H9 (cell line): ENCODE measurements around the gene CD84. TPM values are rescaled to one million over a fixed set of nuclear protein-coding genes. Genes with fewer than 3 reads are reported as not detected.

Source experiments
- DNase-seq: peaks from one replicate; pipeline ENCODE4 v3.0.0-alpha.2; 2017
- H2AFZ ChIP-seq: one replicate; pipeline ENCODE4 v1.6.1; 2013; ENCODE audit warnings: mild to moderate bottlenecking, low read length, control low read depth, moderate library complexity
- H2AK5ac ChIP-seq: 2 replicates; pipeline ENCODE4 v1.6.1; 2013; ENCODE audit warnings: low read length, control low read depth, mixed read lengths; ENCODE audit not compliant: insufficient read length
- H2BK120ac ChIP-seq: one replicate; pipeline ENCODE4 v1.6.1; 2013; ENCODE audit warnings: low read depth, mild to moderate bottlenecking, low read length, control low read depth, inconsistent platforms; ENCODE audit not compliant: poor library complexity, severe bottlenecking
- H2BK12ac ChIP-seq: 2 replicates; pipeline ENCODE4 v1.6.1; 2013; ENCODE audit warnings: low read length, control low read depth, mixed read lengths, low read depth; ENCODE audit not compliant: insufficient read length
- H2BK15ac ChIP-seq: 2 replicates; pipeline ENCODE4 v1.6.1; 2013; ENCODE audit warnings: low read depth, low read length, control low read depth
- H2BK20ac ChIP-seq: one replicate; pipeline ENCODE4 v1.6.1; 2013; ENCODE audit warnings: low read depth, mild to moderate bottlenecking, low read length, control low read depth, inconsistent platforms; ENCODE audit not compliant: poor library complexity, severe bottlenecking
- H2BK5ac ChIP-seq: 2 replicates; pipeline ENCODE4 v1.6.1; 2013; ENCODE audit warnings: low read length, control low read depth, mixed read lengths; ENCODE audit not compliant: insufficient read length
- H3K14ac ChIP-seq: 2 replicates; pipeline ENCODE4 v1.6.1; 2013; ENCODE audit warnings: low read length, control low read depth; ENCODE audit not compliant: insufficient read depth
- H3K18ac ChIP-seq: 2 replicates; pipeline ENCODE4 v1.6.1; 2013; ENCODE audit warnings: low read depth, mild to moderate bottlenecking, mixed read lengths, low read length, control low read depth; ENCODE audit not compliant: insufficient read length
- H3K23ac ChIP-seq: 2 replicates; pipeline ENCODE4 v1.6.1; 2013; ENCODE audit warnings: low read length, control low read depth, mixed read lengths, low read depth; ENCODE audit not compliant: insufficient read length
- H3K23me2 ChIP-seq: 2 replicates; pipeline ENCODE4 v1.6.1; 2013; ENCODE audit warnings: low read depth, mild to moderate bottlenecking, mixed read lengths, low read length, control low read depth; ENCODE audit not compliant: insufficient read length, poor library complexity, severe bottlenecking
- H3K27ac ChIP-seq: 2 replicates; pipeline ENCODE4 v1.5.1; 2013; ENCODE audit warnings: low read length, control low read depth, mixed read lengths, low read depth; ENCODE audit not compliant: insufficient read length
- H3K27me3 ChIP-seq: 2 replicates; pipeline ENCODE4 v1.6.1; 2013; ENCODE audit warnings: low read length, control low read depth, inconsistent platforms; ENCODE audit not compliant: insufficient read depth
- H3K4ac ChIP-seq: 2 replicates; pipeline ENCODE4 v1.6.1; 2013; ENCODE audit warnings: low read depth, mild to moderate bottlenecking, control low read depth, inconsistent platforms, low read length, moderate library complexity
- H3K4me1 ChIP-seq: 2 replicates; pipeline ENCODE4 v1.6.1; 2013; ENCODE audit warnings: low read length, control low read depth, inconsistent platforms; ENCODE audit not compliant: insufficient read depth
- H3K4me2 ChIP-seq: 2 replicates; pipeline ENCODE4 v1.6.1; 2013; ENCODE audit warnings: low read length, control low read depth, mixed read lengths; ENCODE audit not compliant: insufficient read length, insufficient read depth
- H3K56ac ChIP-seq: 2 replicates; pipeline ENCODE4 v1.6.1; 2013; ENCODE audit warnings: low read depth, mild to moderate bottlenecking, mixed read lengths, low read length, control low read depth; ENCODE audit not compliant: insufficient read length
- H3K79me1 ChIP-seq: 2 replicates; pipeline ENCODE4 v1.6.1; 2013; ENCODE audit warnings: low read depth, mild to moderate bottlenecking, moderate library complexity, low read length, control low read depth, inconsistent platforms; ENCODE audit not compliant: insufficient read depth, poor library complexity, severe bottlenecking
- H3K79me2 ChIP-seq: 2 replicates; pipeline ENCODE4 v1.6.1; 2013; ENCODE audit warnings: low read length, control low read depth, inconsistent platforms; ENCODE audit not compliant: insufficient read depth
- H3K9ac ChIP-seq: 2 replicates; pipeline ENCODE4 v1.6.1; 2013; ENCODE audit warnings: low read length, control low read depth, mixed read lengths; ENCODE audit not compliant: insufficient read length; ENCODE audit errors: extremely low read depth
- H3K9me3 ChIP-seq: one replicate; pipeline ENCODE4 v1.6.1; 2013; ENCODE audit warnings: low read depth, low read length, inconsistent platforms; ENCODE audit not compliant: control insufficient read depth
- H3T11ph ChIP-seq: one replicate; pipeline ENCODE4 v1.6.1; 2013; ENCODE audit warnings: mild to moderate bottlenecking, low read length, control low read depth, inconsistent platforms
- H4K20me1 ChIP-seq: one replicate; pipeline ENCODE4 v1.6.1; 2013; ENCODE audit not compliant: control insufficient read depth, insufficient read length, insufficient read depth
- H4K5ac ChIP-seq: 2 replicates; pipeline ENCODE4 v1.6.1; 2013; ENCODE audit warnings: low read depth, mild to moderate bottlenecking, mixed read lengths, low read length, control low read depth; ENCODE audit not compliant: insufficient read length
- H4K8ac ChIP-seq: replicated peaks from 2 replicates; pipeline ENCODE4 v1.6.1; 2013; ENCODE audit warnings: low read length, control low read depth, mixed read lengths, low read depth; ENCODE audit not compliant: insufficient read length
- H4K91ac ChIP-seq: 2 replicates; pipeline ENCODE4 v1.6.1; 2013; ENCODE audit warnings: low read depth, mild to moderate bottlenecking, moderate library complexity, mixed read lengths, low read length, control low read depth; ENCODE audit not compliant: insufficient read length
- H3K27ac Mint-ChIP-seq, 3 experiments: 2 replicates in 2 of 3; 3 replicates in 1 of 3; pipeline ENCODE4 v1.8.0; 2020 to 2021; ENCODE audit warnings: mixed read lengths in 3 of 3, mild to moderate bottlenecking in 1 of 3, moderate library complexity in 1 of 3
- H3K27me3 Mint-ChIP-seq: 2 replicates; pipeline ENCODE4 v1.8.0; 2021; ENCODE audit warnings: low read depth, mild to moderate bottlenecking, moderate library complexity, mixed read lengths
- H3K36me3 Mint-ChIP-seq, 3 experiments: 2 replicates in 2 of 3; 3 replicates in 1 of 3; pipeline ENCODE4 v1.8.0; 2020 to 2021; ENCODE audit warnings: low read depth in 3 of 3, mixed read lengths in 3 of 3; ENCODE audit not compliant: insufficient read depth in 1 of 3
- H3K4me1 Mint-ChIP-seq, 2 experiments: 2 replicates each; pipeline ENCODE4 v1.8.0; 2020; ENCODE audit warnings: mixed read lengths in 2 of 2
- H3K4me3 Mint-ChIP-seq, 2 experiments: 2 replicates in 1 of 2; 3 replicates in 1 of 2; pipeline ENCODE4 v1.8.0; 2020 to 2021; ENCODE audit warnings: mild to moderate bottlenecking in 2 of 2, mixed read lengths in 2 of 2, moderate library complexity in 1 of 2
- H3K9me3 Mint-ChIP-seq, 2 experiments: 2 replicates in 1 of 2; 3 replicates in 1 of 2; pipeline ENCODE4 v1.8.0; 2020; ENCODE audit warnings: mild to moderate bottlenecking in 2 of 2, mixed read lengths in 2 of 2, moderate library complexity in 1 of 2
- WGBS: extraction: QIAGEN DNeasy Blood & Tissue Kit; methylation state at CpG from one replicate; pipeline ENCODE4 v1.1.7; 2013; ENCODE audit warnings: missing lambda C conversion rate, low lambda C conversion rate, mixed read lengths; ENCODE audit not compliant: insufficient read length; ENCODE audit errors: extremely low coverage; 5-methylcytosine and 5-hydroxymethylcytosine counted together
- total RNA-seq: library from RNA; stranded (reverse); gene quantifications from 2 replicates; pipeline ENCODE4 v1.2.1, GENCODE V29; 2021
- TF ChIP-seq, protein P1 (sequence below): fragments of 200-600 bp; sonication (generic); conservative IDR thresholded peaks from 3 replicates; pipeline ENCODE4 v1.8.0; 2021; ENCODE audit warnings: antibody characterized with exemption, mild to moderate bottlenecking

Gene CD84
- total RNA-seq, 1 experiment from 2014 or later: not detected

DNA sequence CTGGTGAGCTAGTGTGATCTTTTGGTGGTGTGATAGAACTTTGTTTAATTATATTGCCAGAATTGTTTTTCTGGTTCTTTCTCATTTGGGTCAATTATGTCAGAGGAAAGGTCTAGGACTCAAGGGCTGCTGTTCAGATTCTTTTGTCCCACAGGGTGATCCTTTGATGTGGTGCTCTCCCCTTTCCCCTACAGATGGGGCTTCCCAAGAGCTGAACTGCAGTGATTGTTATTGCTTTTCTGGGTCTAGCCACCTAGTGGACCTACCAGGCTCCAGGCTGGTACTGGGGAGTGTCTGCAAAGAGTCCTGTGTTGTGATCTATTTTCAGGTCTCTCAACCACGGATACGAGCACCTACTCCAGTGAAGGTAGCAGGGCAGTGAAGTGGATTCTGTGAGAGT is 25.9 kb upstream of the CD84 start:
- Histone ChIP-seq H2AFZ (no peak overlapping the region), H2BK15ac (no peak overlapping the region), H3K9me3 (no peaks in the 10 kb centered on the region), H3K27me3 (no peaks in the 10 kb centered on the region), H2BK20ac (no peak overlapping the region), H2AK5ac (no peak overlapping the region), H3K79me2 (no peaks in the 10 kb centered on the region), H3K56ac (no peak overlapping the region), H3K4me2 (no peak overlapping the region), H4K5ac (no peak overlapping the region), H3K4ac (no peak overlapping the region), H3K9ac (no peak overlapping the region), H3K23ac (no peak overlapping the region), H2BK5ac (no peak overlapping the region), H3K14ac (no peak overlapping the region), H3K27ac (no peak overlapping the region), H4K8ac (no peak overlapping the region), H3T11ph (no peak overlapping the region), H2BK120ac (no peak overlapping the region), H3K18ac (no peak overlapping the region), H3K79me1 (no peaks in the 10 kb centered on the region), H3K4me1 (no peaks in the 10 kb centered on the region), H3K23me2 (no peaks in the 10 kb centered on the region), H4K20me1 (no peaks in the 10 kb centered on the region), H2BK12ac (no peak overlapping the region), H4K91ac (no peak overlapping the region)
- H3K9me3 Mint-ChIP-seq: peaks cover 34 to 37% of the 10 kb centered on the region in 2 experiments
- H3K36me3 Mint-ChIP-seq: peaks cover 13 to 31% (median 21%) of the 10 kb centered on the region in 3 experiments
- TF ChIP-seq, protein P1, sequence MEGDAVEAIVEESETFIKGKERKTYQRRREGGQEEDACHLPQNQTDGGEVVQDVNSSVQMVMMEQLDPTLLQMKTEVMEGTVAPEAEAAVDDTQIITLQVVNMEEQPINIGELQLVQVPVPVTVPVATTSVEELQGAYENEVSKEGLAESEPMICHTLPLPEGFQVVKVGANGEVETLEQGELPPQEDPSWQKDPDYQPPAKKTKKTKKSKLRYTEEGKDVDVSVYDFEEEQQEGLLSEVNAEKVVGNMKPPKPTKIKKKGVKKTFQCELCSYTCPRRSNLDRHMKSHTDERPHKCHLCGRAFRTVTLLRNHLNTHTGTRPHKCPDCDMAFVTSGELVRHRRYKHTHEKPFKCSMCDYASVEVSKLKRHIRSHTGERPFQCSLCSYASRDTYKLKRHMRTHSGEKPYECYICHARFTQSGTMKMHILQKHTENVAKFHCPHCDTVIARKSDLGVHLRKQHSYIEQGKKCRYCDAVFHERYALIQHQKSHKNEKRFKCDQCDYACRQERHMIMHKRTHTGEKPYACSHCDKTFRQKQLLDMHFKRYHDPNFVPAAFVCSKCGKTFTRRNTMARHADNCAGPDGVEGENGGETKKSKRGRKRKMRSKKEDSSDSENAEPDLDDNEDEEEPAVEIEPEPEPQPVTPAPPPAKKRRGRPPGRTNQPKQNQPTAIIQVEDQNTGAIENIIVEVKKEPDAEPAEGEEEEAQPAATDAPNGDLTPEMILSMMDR: peak; percentile 12; the same call in 1 of the 3 replicates
- H3K27ac Mint-ChIP-seq: peak overlapping the region in 1 of 3 experiments; percentile 11; a peak in 1 of 7 replicates
- DNase-seq: no peak
- peaks cover 16 to 35% of the 10 kb centered on the region in 2 experiments for H3K4me1 Mint-ChIP-seq
- WGBS: no CpG with 5 or more reads among the region's 2 CpGs
- H3K4me3 Mint-ChIP-seq: no peak overlapping the region
- H3K27me3 Mint-ChIP-seq: no peaks in the 10 kb centered on the region; the same call in 1 of the 2 replicates
